GM10266 (cell line): Measurements from ENCODE around the gene RIT2.

ENCODE experiments used
- DNase-seq: peaks from one replicate; pipeline ENCODE4 v3.0.0; 2012; ENCODE audit errors: extremely low spot score
- TF ChIP-seq, protein P1 (sequence below): IDR thresholded peaks from 2 replicates; pipeline ENCODE4 v1.5.1; 2012; ENCODE audit warnings: mild to moderate bottlenecking, low read depth; ENCODE audit not compliant: control insufficient read depth, insufficient read depth; ENCODE audit errors: missing control alignments

RIT2 gene

GRCh38 chr18:43125471-43125870 lies 10.0 kb upstream of the RIT2 start:
- TF ChIP-seq, protein P1, sequence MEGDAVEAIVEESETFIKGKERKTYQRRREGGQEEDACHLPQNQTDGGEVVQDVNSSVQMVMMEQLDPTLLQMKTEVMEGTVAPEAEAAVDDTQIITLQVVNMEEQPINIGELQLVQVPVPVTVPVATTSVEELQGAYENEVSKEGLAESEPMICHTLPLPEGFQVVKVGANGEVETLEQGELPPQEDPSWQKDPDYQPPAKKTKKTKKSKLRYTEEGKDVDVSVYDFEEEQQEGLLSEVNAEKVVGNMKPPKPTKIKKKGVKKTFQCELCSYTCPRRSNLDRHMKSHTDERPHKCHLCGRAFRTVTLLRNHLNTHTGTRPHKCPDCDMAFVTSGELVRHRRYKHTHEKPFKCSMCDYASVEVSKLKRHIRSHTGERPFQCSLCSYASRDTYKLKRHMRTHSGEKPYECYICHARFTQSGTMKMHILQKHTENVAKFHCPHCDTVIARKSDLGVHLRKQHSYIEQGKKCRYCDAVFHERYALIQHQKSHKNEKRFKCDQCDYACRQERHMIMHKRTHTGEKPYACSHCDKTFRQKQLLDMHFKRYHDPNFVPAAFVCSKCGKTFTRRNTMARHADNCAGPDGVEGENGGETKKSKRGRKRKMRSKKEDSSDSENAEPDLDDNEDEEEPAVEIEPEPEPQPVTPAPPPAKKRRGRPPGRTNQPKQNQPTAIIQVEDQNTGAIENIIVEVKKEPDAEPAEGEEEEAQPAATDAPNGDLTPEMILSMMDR: no peak
- DNase-seq: no peak

GRCh38 chr18:43122955-43123354 lies 7.5 kb upstream of the RIT2 start:
- TF ChIP-seq, protein P1: no peak
- no peak for DNase-seq

DNA sequence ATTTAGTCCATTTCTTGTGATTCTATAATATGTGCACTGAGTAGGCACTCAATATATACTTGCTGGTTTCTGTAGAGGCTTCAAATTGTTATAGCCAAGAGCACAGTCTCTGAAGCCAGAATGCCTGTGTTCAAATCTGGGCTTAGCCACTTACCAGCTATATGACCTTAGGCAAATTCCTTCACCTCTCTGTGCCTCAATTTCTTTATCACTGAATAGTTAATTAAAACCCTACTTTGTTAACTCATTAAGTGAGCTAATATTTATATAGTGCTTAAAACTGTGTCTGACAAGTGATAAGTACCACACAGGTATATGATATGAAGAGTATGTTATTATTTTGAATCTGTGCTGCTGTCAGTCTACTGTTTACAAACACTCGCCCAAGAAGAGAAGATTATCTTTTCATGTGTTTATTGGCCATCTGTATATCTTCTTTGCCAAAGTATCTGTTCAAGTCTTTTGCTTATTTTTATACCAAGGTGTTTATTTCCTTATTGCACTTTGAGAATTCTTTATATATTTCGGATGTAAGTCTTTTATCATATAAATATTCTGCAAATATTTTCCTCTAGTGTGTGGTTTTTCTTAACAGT lies 1.3 kb upstream of the RIT2 start:
- no peak for DNase-seq
- TF ChIP-seq, protein P1: no peak

GRCh38 chr18:43113220-43113895 lies 2.1 kb downstream of the RIT2 start:
- TF ChIP-seq, protein P1: no peak
- DNase-seq: no peak

DNA sequence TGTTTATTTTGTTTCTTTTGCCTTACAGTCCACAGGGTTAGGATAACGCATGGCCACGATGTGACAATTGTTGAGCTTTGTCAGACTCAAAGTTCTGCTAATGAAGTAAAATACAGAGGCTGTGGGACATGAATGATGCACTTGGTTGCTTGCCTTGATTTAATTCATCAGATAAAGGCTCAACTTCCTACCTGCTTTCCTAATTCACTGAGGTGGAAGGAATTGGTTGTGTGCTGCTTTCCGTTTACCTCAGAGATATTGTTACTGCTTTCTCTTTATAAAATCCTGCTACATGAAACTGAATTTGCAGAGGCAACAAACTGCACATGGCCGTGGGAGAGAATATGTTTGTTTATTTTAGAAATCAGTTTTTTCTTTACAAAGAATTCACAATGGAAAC lies 6.6 kb downstream of the RIT2 start:
- TF ChIP-seq, protein P1: no peak
- no peak for DNase-seq

- no peak for DNase-seq
- TF ChIP-seq, protein P1: no peak
Measured at GRCh38 chr18:43108469-43108868, 7.0 kb downstream of the RIT2 start.

GRCh38 chr18:43093646-43094045 lies 21.8 kb downstream of the RIT2 start:
- DNase-seq: no peak
- TF ChIP-seq, protein P1: no peak
